ENCODE results near the gene PRRT1B.

Gene PRRT1B

DNA sequence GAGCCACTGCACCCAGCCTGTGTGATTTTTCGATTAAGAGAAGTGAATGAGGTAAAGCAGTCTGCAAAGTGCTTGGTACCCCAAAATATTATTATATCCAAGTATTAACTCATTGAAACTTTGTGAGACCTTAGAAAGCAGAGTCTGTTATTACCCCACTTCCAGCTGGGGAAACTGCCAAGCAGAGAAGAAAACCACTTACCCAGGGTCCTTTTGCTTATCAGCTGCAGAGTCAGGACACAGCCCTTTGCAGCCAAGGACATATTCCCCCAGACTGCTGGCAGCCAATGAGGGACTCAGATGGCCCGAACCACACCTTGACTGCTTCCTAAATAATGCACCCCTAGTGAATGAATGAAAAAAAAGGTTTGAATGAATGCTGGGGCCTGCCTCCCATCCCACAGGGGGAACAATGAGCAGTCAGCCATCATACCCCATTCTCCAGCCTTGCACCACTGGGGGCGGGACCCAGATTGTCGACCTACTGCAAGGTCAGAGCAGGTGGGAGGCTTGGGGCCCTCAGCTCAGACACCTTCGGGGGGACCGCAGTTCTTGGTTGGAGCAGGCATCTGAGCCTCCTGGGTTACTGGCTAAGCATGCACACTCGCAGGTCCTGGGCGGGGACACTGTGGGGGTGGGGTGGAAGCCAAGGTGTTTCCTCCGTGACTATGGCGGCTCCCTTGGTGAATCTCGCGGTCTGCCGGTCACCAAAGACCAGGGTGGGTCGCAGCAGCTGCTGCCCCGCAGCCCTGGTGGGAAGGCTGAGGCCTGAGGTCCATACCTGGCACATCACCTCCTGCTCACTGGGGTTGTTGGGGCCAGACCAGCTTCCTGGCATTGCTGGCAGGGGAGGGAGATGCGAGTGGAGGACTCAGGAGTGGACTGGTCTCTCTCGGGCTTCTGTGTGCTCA lies 29.7 kb downstream of the PRRT1B start:
- ATAC-seq (ENCODE audit: low read depth) (no peak), DNase-seq (ENCODE audit: low spot score) (peak; percentile 61)
- Histone ChIP-seq H3K4me1 (ENCODE audit: insufficient read depth, poor library complexity, severe bottlenecking) (no peaks in the 10 kb centered on the region), H3K9me3 (ENCODE audit: severe bottlenecking) (no peaks in the 10 kb centered on the region), H3K27ac (ENCODE audit: poor library complexity, severe bottlenecking) (no peak overlapping the region), H3K27me3 (ENCODE audit: insufficient read depth, poor library complexity, severe bottlenecking) (no peaks in the 10 kb centered on the region), H3K36me3 (ENCODE audit: low read depth) (0 out of 2 replicates have a peak, but pooled peaks cover 6% of the 10 kb centered on the region), H3K4me3 (ENCODE audit: severe bottlenecking) (no peak overlapping the region)
- TF ChIP-seq, protein P1, sequence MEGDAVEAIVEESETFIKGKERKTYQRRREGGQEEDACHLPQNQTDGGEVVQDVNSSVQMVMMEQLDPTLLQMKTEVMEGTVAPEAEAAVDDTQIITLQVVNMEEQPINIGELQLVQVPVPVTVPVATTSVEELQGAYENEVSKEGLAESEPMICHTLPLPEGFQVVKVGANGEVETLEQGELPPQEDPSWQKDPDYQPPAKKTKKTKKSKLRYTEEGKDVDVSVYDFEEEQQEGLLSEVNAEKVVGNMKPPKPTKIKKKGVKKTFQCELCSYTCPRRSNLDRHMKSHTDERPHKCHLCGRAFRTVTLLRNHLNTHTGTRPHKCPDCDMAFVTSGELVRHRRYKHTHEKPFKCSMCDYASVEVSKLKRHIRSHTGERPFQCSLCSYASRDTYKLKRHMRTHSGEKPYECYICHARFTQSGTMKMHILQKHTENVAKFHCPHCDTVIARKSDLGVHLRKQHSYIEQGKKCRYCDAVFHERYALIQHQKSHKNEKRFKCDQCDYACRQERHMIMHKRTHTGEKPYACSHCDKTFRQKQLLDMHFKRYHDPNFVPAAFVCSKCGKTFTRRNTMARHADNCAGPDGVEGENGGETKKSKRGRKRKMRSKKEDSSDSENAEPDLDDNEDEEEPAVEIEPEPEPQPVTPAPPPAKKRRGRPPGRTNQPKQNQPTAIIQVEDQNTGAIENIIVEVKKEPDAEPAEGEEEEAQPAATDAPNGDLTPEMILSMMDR (IDR thresholded peaks at IDR 0.05; ENCODE audit: poor library complexity, severe bottlenecking) = no peak

DNA sequence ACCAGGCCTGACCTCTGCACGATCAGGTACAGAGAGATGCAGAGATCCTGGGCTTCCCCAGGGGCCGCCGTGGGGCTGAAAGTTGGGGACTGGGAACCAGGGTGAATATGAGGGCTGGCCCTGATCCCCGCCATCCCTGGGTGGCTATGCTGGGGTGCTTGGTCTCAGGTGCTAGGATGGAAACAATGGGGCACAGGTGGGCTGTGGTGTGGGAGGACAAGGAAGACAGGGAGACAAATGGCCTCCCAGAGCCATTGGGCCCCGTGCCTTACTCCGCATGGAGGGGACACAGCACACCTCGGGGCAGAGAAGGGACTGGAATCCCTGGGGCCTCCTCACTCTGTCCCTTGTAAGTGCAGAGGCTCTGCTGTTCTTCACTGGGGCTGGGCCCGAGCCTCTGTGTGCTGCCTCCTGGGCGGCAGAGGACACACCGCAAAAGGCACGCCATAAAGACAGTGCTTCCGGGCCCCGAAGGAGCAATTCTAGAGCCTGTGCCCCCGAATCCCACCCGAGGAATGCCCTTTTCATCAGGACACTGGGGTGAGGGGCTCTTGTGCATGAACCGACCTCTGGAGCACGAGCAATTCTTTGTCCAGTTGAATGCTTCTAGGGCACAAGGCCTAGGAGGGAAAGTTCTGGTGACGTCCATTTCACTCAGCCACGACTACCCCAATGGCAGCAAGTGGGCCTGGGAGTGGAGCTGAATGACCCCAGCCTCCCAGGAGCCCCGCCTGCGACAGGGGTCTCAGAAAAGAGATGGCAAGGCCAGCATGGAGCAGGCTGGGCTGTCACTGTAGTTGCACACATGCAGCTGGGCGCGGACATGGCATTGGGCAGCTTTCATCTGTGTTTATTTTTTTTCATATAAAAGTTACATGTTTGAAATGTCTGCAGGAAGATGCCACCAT lies 30.9 kb downstream of the PRRT1B start:
- DNase-seq (ENCODE audit: low spot score) (no peak), ATAC-seq (ENCODE audit: low read depth) (no peak)
- no peaks in the 10 kb centered on the region for H3K4me1 ChIP-seq (ENCODE audit: insufficient read depth, poor library complexity, severe bottlenecking)
- no peaks in the 10 kb centered on the region for H3K27me3 ChIP-seq (ENCODE audit: insufficient read depth, poor library complexity, severe bottlenecking)
- TF ChIP-seq, protein P1 (IDR thresholded peaks at IDR 0.05; ENCODE audit: poor library complexity, severe bottlenecking) = no peak
- H3K27ac ChIP-seq (ENCODE audit: poor library complexity, severe bottlenecking) = no peak overlapping the region
- no peaks in the 10 kb centered on the region for H3K9me3 ChIP-seq (ENCODE audit: severe bottlenecking)
- H3K4me3 ChIP-seq (ENCODE audit: severe bottlenecking) = no peak overlapping the region
- H3K36me3 ChIP-seq (ENCODE audit: low read depth) = 0 out of 2 replicates have a peak, but pooled peaks cover 6% of the 10 kb centered on the region

DNA sequence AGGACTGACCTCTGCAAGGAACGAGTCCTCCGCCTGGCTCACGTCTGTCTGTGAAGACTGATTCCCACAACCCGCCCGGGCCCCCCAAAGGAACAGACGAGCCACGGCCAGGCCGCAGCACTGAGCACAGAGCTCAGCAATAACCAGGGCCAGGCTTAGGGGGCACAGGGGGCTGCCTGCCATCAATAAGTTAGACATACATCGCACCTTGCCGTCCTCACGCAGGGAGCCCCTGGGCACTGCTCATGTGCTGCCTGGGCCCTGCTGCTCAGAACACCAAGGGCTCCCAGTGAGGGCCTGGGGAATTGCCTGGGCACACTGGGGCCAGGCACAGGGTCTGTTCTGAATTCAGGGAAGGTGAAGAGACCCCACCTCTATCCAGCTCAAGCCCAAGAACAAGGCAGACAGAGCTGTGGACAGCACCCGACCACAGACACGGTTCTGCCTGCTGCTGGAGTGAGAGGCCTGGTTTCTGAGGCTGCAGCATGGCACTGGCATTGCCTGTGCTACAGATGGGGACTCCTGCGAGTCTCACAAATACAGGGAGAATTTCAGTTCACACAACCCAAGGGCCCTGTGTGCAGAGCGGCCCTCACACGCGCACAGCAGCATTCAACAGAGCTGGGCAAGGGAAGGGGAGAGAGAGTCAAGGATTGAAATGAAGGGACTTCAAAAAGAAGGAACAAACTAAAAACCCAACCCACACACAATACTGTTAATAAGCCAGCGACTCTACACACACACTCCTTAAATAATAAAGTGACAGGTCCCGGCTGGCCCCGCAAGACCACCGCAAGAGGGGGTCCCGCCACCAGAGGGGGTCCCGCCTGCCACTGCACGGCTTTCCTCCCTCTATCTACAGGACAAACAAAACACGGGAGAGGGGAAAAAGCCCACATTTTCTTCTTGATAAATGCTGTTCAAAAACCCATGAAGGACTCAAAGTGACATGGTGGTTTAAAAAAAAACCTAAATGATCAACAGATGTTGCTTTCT lies 32.0 kb downstream of the PRRT1B start:
- Histone ChIP-seq H3K9me3 (ENCODE audit: severe bottlenecking) (no peaks in the 10 kb centered on the region), H3K27ac (ENCODE audit: poor library complexity, severe bottlenecking) (no peak overlapping the region), H3K36me3 (ENCODE audit: low read depth) (0 out of 2 replicates have a peak, but pooled peaks cover 9% of the 10 kb centered on the region), H3K4me3 (ENCODE audit: severe bottlenecking) (no peak overlapping the region), H3K4me1 (ENCODE audit: insufficient read depth, poor library complexity, severe bottlenecking) (no peaks in the 10 kb centered on the region), H3K27me3 (ENCODE audit: insufficient read depth, poor library complexity, severe bottlenecking) (no peaks in the 10 kb centered on the region)
- TF ChIP-seq, protein P1 (IDR thresholded peaks at IDR 0.05; ENCODE audit: poor library complexity, severe bottlenecking) = no peak
- ATAC-seq (ENCODE audit: low read depth) = no peak
- no peak for DNase-seq (ENCODE audit: low spot score)

DNA sequence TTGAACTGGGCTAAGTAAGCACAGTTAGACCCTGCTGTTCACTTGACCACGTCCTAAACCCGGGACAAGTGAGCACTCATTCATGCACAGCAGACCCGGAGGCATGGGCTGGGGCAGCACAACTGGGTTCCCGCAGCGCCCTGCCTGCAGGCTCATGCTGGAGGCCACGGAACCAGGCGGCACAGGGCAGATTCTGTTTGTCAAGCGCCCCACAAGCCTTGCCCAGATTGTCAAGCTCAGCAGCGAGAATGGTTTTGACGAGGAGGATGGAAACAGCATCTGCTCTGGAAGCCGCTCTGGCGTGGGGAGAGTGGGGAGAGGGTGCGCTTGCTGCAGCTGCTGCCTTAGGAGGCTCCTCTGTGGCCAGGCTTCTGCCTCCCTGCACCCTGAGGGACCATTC lies 32.7 kb downstream of the PRRT1B start:
- H3K9me3 ChIP-seq (ENCODE audit: severe bottlenecking) = no peaks in the 10 kb centered on the region
- H3K27me3 ChIP-seq (ENCODE audit: insufficient read depth, poor library complexity, severe bottlenecking) = no peaks in the 10 kb centered on the region
- ATAC-seq (ENCODE audit: low read depth) (no peak), DNase-seq (ENCODE audit: low spot score) (no peak)
- H3K4me1 ChIP-seq (ENCODE audit: insufficient read depth, poor library complexity, severe bottlenecking) = no peaks in the 10 kb centered on the region
- H3K4me3 ChIP-seq (ENCODE audit: severe bottlenecking) = no peak overlapping the region
- TF ChIP-seq, protein P1 (IDR thresholded peaks at IDR 0.05; ENCODE audit: poor library complexity, severe bottlenecking) = no peak
- 0 out of 2 replicates have a peak, but pooled peaks cover 11% of the 10 kb centered on the region for H3K36me3 ChIP-seq (ENCODE audit: low read depth)
- H3K27ac ChIP-seq (ENCODE audit: poor library complexity, severe bottlenecking) = no peak overlapping the region
